ENCODE data around the gene COLEC11.

The COLEC11 gene

GRCh38 chr2:3689998-3690748 is 95.3 kb downstream of the COLEC11 start:
- Histone ChIP-seq H3K9me3 (ENCODE audit: low read length) (no peaks in the 10 kb centered on the region; the same call in 1 of the 2 replicates), H4K20me1 (ENCODE audit: insufficient read depth, low read length) (no peaks in the 10 kb centered on the region), H3K27ac (ENCODE audit: low read depth, low read length, poor library complexity, severe bottlenecking) (no peak overlapping the region), H3K36me3 (ENCODE audit: insufficient read depth, low read length) (0 out of 2 replicates have a peak, but pooled peaks cover under 1% of the 10 kb centered on the region), H3K79me2 (ENCODE audit: insufficient read depth, low read length) (no peaks in the 10 kb centered on the region), H3F3A (ENCODE audit: insufficient read depth, low read length) (no peaks in the 10 kb centered on the region), H3K4me3 (ENCODE audit: low read depth, low read length, poor library complexity, severe bottlenecking) (no peak overlapping the region), H3K27me3 (ENCODE audit: insufficient read depth, low read length) (no peaks in the 10 kb centered on the region), H3K9me2 (ENCODE audit: low read depth, low read length) (no peaks in the 10 kb centered on the region), H3K4me2 (ENCODE audit: low read length) (no peak overlapping the region), H3K4me1 (ENCODE audit: insufficient read depth, low read length, severe bottlenecking) (no peaks in the 10 kb centered on the region), H3K9ac (ENCODE audit: low read length) (no peak overlapping the region), H2AFZ (ENCODE audit: low read length) (no peak overlapping the region)
- no peak for TF ChIP-seq EZH2 (IDR thresholded peaks at IDR 0.05; ENCODE audit: borderline replicate concordance, low read length)
- TF ChIP-seq CTCF (IDR thresholded peaks at IDR 0.05; ENCODE audit: low read length) = no peak

GRCh38 chr2:3692375-3692774 is 97.5 kb downstream of the COLEC11 start:
- no peak overlapping the region for H3K4me2 ChIP-seq (ENCODE audit: low read length)
- H4K20me1 ChIP-seq (ENCODE audit: insufficient read depth, low read length) = no peaks in the 10 kb centered on the region
- no peaks in the 10 kb centered on the region for H3K36me3 ChIP-seq (ENCODE audit: insufficient read depth, low read length)
- no peaks in the 10 kb centered on the region for H3F3A ChIP-seq (ENCODE audit: insufficient read depth, low read length)
- H3K79me2 ChIP-seq (ENCODE audit: insufficient read depth, low read length) = no peaks in the 10 kb centered on the region
- no peaks in the 10 kb centered on the region for H3K9me2 ChIP-seq (ENCODE audit: low read depth, low read length)
- H3K27ac ChIP-seq (ENCODE audit: low read depth, low read length, poor library complexity, severe bottlenecking) = no peak overlapping the region
- H3K27me3 ChIP-seq (ENCODE audit: insufficient read depth, low read length) = no peaks in the 10 kb centered on the region
- no peak overlapping the region for H3K4me3 ChIP-seq (ENCODE audit: low read depth, low read length, poor library complexity, severe bottlenecking)
- H3K4me1 ChIP-seq (ENCODE audit: insufficient read depth, low read length, severe bottlenecking) = no peaks in the 10 kb centered on the region
- H2AFZ ChIP-seq (ENCODE audit: low read length) = no peak overlapping the region
- no peaks in the 10 kb centered on the region; the same call in 1 of the 2 replicates for H3K9me3 ChIP-seq (ENCODE audit: low read length)
- no peak overlapping the region for H3K9ac ChIP-seq (ENCODE audit: low read length)
- TF ChIP-seq EZH2 (IDR thresholded peaks at IDR 0.05; ENCODE audit: borderline replicate concordance, low read length) = no peak
- TF ChIP-seq CTCF (IDR thresholded peaks at IDR 0.05; ENCODE audit: low read length) = peak; percentile 74

Data from OCI-LY1 (cell line).